OCI-LY7 (cell line): ENCODE data around the gene PCNX2. TPM values are rescaled to one million over a fixed set of nuclear protein-coding genes. Genes with fewer than 3 reads are reported as not detected.

ENCODE experiments used
- BruUV-seq: library from RNA; stranded (reverse); fragments of 400-500 nt; replicated peaks from 2 replicates; lab custom pipeline; 2021; lab: Mats Ljungman, UMichigan
- CTCF ChIA-PET: fragments of 300-600 bp; sonication (Branson Sonifier 250); formaldehyde crosslinking; loops from one replicate; lab custom pipeline; 2022; ENCODE audit warnings: antibody characterized with exemption; ENCODE audit not compliant: unreplicated experiment; lab: Charles Lee
- POLR2A ChIA-PET: fragments of 300-600 bp; sonication (Branson Sonifier 250); formaldehyde crosslinking; loops from one replicate; lab custom pipeline; 2022; ENCODE audit warnings: antibody characterized with exemption; lab: Charles Lee
- DNase-seq: peaks from one replicate; pipeline ENCODE4 v3.0.0-alpha.2; 2015; ENCODE audit warnings: low spot score
- H2AFZ ChIP-seq: fragments of 200-600 bp; sonication (generic), shearing (Covaris generic); 2 replicates; pipeline ENCODE4 v1.6.1; 2014; ENCODE audit warnings: mild to moderate bottlenecking, antibody characterized with exemption, low read length, moderate library complexity
- H3K27ac ChIP-seq: fragments of 200-600 bp; sonication (generic); 2 replicates; pipeline ENCODE4 v1.5.1; 2014; ENCODE audit warnings: mixed run types, low read depth, mild to moderate bottlenecking, moderate library complexity, low read length, inconsistent platforms; ENCODE audit not compliant: poor library complexity, severe bottlenecking
- H3K36me3 ChIP-seq: fragments of 200-600 bp; sonication (generic); 2 replicates; pipeline ENCODE4 v1.6.1; 2014; ENCODE audit warnings: mild to moderate bottlenecking, antibody characterized with exemption, low read length, moderate library complexity, mixed read lengths; ENCODE audit not compliant: insufficient read depth
- H3K4me1 ChIP-seq: fragments of 200-600 bp; sonication (generic); 2 replicates; pipeline ENCODE4 v1.5.1; 2014; ENCODE audit warnings: mild to moderate bottlenecking, low read length; ENCODE audit not compliant: insufficient read depth, poor library complexity, severe bottlenecking
- H3K4me2 ChIP-seq: fragments of 200-600 bp; sonication (generic); 2 replicates; pipeline ENCODE4 v1.6.1; 2014; ENCODE audit warnings: mild to moderate bottlenecking, low read length
- H3K4me3 ChIP-seq: fragments of 200-600 bp; sonication (generic); 2 replicates; pipeline ENCODE4 v1.5.1; 2014; ENCODE audit warnings: mild to moderate bottlenecking, low read depth, low read length; ENCODE audit not compliant: poor library complexity, severe bottlenecking
- H3K79me2 ChIP-seq: fragments of 200-600 bp; sonication (generic); 2 replicates; pipeline ENCODE4 v1.6.1; 2016; ENCODE audit warnings: low read depth, mild to moderate bottlenecking, low read length, moderate library complexity, mixed read lengths; ENCODE audit not compliant: insufficient read depth
- H3K9me2 ChIP-seq: fragments of 200-600 bp; sonication (generic); 2 replicates; pipeline ENCODE4 v1.6.1; 2016; ENCODE audit warnings: mild to moderate bottlenecking, low read length, mixed read lengths; ENCODE audit not compliant: insufficient read depth
- H3K9me3 ChIP-seq: fragments of 200-600 bp; sonication (generic); 2 replicates; pipeline ENCODE4 v1.6.1; 2014; ENCODE audit warnings: mild to moderate bottlenecking, mixed run types, low read length, mixed read lengths
- H4K20me1 ChIP-seq: fragments of 200-600 bp; sonication (generic); 2 replicates; pipeline ENCODE4 v1.6.1; 2014; ENCODE audit warnings: mild to moderate bottlenecking, antibody characterized with exemption, low read length, moderate library complexity, mixed read lengths; ENCODE audit not compliant: insufficient read depth
- EZH2phosphoT487 ChIP-seq: fragments of 200-600 bp; sonication (generic); IDR thresholded peaks from 2 replicates; pipeline ENCODE4 v1.6.1; 2018; ENCODE audit warnings: low read depth, borderline replicate concordance, mild to moderate bottlenecking, mixed run types, antibody characterized with exemption, low read length, moderate library complexity, mixed read lengths
- intact Hi-C: fragments of 100-400 bp; cut with micrococcal nuclease; formaldehyde crosslinking; loops from one replicate; pipeline ENCODE4 v1.10.0; 2022; ENCODE audit not compliant: unreplicated experiment
- total RNA-seq, 2 experiments: library from RNA; depleted of rRNA in 1 of 2; stranded (reverse); fragments of >200 nt in 1 of 2; shearing (Covaris generic) in 1 of 2; gene quantifications; 2 replicates each; pipeline ENCODE4 v1.2.3, GENCODE V29; 2014 to 2022
- TF ChIP-seq, protein P1 (sequence below): fragments of 200-600 bp; sonication (generic); conservative IDR thresholded peaks from 2 replicates; pipeline ENCODE4 v1.5.1; 2014; ENCODE audit warnings: mild to moderate bottlenecking, antibody characterized with exemption, low read length, moderate library complexity, mixed read lengths

Gene PCNX2
- total RNA-seq, 2 experiments from 2014 or later = 17.1 to 26.9 TPM

DNA sequence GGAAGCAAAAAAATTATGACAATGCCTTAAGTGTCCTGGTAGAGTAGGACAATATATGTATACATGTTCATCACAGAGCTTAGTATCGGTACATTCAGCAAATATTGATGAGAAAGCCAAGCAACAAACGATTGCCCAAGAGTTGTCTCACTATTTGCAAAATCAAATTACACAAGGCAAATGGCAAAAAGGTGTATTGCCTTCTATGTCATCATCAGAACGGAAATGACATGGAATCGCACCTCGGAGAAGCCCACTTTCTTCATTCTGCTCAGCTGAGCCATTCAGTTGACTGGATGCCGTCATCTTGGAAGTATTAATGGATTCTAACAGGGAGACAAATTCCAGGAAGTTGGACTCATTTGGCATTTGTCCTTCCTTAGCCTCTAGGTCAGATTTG lies 37.7 kb downstream of the PCNX2 start:
- Histone ChIP-seq H3K79me2 (no peaks in the 10 kb centered on the region), H2AFZ (no peak overlapping the region), H3K4me3 (no peak overlapping the region), H4K20me1 (no peaks in the 10 kb centered on the region), H3K4me1 (peaks cover 5% of the 10 kb centered on the region), H3K4me2 (no peak overlapping the region), H3K9me3 (no peaks in the 10 kb centered on the region), H3K36me3 (peaks cover 48% of the 10 kb centered on the region), H3K27ac (no peak overlapping the region), H3K9me2 (no peaks in the 10 kb centered on the region)
- no peak for TF ChIP-seq EZH2phosphoT487
- TF ChIP-seq, protein P1, sequence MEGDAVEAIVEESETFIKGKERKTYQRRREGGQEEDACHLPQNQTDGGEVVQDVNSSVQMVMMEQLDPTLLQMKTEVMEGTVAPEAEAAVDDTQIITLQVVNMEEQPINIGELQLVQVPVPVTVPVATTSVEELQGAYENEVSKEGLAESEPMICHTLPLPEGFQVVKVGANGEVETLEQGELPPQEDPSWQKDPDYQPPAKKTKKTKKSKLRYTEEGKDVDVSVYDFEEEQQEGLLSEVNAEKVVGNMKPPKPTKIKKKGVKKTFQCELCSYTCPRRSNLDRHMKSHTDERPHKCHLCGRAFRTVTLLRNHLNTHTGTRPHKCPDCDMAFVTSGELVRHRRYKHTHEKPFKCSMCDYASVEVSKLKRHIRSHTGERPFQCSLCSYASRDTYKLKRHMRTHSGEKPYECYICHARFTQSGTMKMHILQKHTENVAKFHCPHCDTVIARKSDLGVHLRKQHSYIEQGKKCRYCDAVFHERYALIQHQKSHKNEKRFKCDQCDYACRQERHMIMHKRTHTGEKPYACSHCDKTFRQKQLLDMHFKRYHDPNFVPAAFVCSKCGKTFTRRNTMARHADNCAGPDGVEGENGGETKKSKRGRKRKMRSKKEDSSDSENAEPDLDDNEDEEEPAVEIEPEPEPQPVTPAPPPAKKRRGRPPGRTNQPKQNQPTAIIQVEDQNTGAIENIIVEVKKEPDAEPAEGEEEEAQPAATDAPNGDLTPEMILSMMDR = no peak
- POLR2A ChIA-PET = no interaction called here
- intact Hi-C loops = no loop called here
- no TSS peak for BruUV-seq
- CTCF ChIA-PET = no interaction called here
- no peak for DNase-seq

DNA sequence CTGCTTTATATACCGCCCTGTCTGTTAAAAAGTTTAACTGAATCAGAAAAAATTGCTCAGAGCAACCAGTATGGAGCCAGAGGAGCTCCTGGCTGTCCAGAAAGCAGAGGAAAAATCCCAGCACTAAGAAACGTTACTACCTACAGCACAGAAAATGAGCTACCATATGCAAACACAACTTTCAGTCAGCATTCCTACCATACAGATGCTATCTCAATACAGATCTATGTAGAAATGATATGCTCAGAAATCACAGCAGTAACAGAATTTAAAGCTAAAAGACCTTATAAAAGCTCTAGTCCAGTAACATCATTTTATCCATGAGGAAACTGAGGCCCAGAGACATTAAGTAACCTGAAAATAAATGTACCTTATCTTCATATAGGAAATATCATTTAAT lies 38.7 kb downstream of the PCNX2 start:
- Histone ChIP-seq H3K9me3 (no peaks in the 10 kb centered on the region), H3K4me3 (no peak overlapping the region), H3K4me2 (no peak overlapping the region), H3K36me3 (peaks cover 53% of the 10 kb centered on the region), H2AFZ (no peak overlapping the region), H3K4me1 (peaks cover 5% of the 10 kb centered on the region), H3K79me2 (no peaks in the 10 kb centered on the region), H4K20me1 (no peaks in the 10 kb centered on the region), H3K27ac (no peak overlapping the region), H3K9me2 (no peaks in the 10 kb centered on the region)
- POLR2A ChIA-PET = interaction anchor here (1.2 kb wide), 1 partner anchor 26 kb away, joined by 4 read pairs; no protein-coding TSS in a partner anchor
- TF ChIP-seq, protein P1 = no peak
- no peak for TF ChIP-seq EZH2phosphoT487
- intact Hi-C loops = no loop called here
- CTCF ChIA-PET = no interaction called here
- BruUV-seq = no TSS peak
- DNase-seq = no peak

DNA sequence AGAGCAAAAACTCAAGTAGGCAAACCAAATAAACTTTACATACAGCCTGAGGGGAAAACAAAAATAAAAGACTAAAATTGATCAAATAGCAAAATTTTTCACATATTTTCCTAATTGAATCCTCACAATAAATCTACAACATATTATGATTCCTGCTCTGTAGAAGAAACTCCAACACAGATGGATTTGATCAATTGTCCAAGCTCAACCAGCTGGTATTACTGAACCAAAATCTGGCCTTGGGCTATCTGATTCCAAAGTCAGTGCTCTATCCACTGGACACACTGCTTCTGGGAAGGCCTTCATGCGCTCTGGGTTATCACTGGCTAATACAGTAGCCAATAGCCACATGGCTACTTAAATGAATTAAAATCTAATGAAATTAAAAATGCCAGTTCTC lies 39.3 kb downstream of the PCNX2 start:
- BruUV-seq = no TSS peak
- POLR2A ChIA-PET = interaction anchor here (1.2 kb wide), 1 partner anchor 27 kb away, joined by 4 read pairs; no protein-coding TSS in a partner anchor
- Histone ChIP-seq H3K4me3 (no peak overlapping the region), H3K9me3 (no peaks in the 10 kb centered on the region), H3K36me3 (peaks cover 50% of the 10 kb centered on the region), H2AFZ (no peak overlapping the region), H3K4me2 (no peak overlapping the region), H4K20me1 (no peaks in the 10 kb centered on the region), H3K4me1 (peaks cover under 1% of the 10 kb centered on the region), H3K79me2 (no peaks in the 10 kb centered on the region), H3K9me2 (no peaks in the 10 kb centered on the region), H3K27ac (no peak overlapping the region)
- TF ChIP-seq, protein P1 = no peak
- TF ChIP-seq EZH2phosphoT487 = no peak
- intact Hi-C loops = no loop called here
- DNase-seq = no peak
- CTCF ChIA-PET = no interaction called here
